GM12878 (cell line): Measurements from ENCODE around the gene N4BP2. TPM values are rescaled to one million over a fixed set of nuclear protein-coding genes. Genes with fewer than 3 reads are reported as not detected.

Experiments used
- ASH2L ChIP-seq: fragments of 300-600, 200-600 bp; sonication (generic); IDR thresholded peaks from 2 replicates; pipeline ENCODE4 v1.6.1; 2017; ENCODE audit warnings: low read depth, mild to moderate bottlenecking, borderline replicate concordance
- CBFB ChIP-seq: IDR thresholded peaks from 2 replicates; pipeline ENCODE4 v1.6.1; 2016; ENCODE audit warnings: antibody characterized with exemption, low read depth
- CREM ChIP-seq: IDR thresholded peaks from 2 replicates; pipeline ENCODE4 v1.6.1; 2014; ENCODE audit warnings: antibody characterized with exemption, low read depth
- CTCF ChIP-seq, 3 experiments: IDR thresholded peaks in 2 of 3; conservative IDR thresholded peaks in 1 of 3; 2 replicates each; pipeline ENCODE4 v1.5.1; 2011; ENCODE audit warnings: low read depth in 3 of 3, low read length in 3 of 3, mild to moderate bottlenecking in 3 of 3, control low read depth in 2 of 3, moderate library complexity in 2 of 3, inconsistent platforms in 1 of 3, mixed read lengths in 1 of 3; ENCODE audit not compliant: control insufficient read depth in 2 of 3, insufficient read depth in 1 of 3; ENCODE audit errors: extremely low read depth in 1 of 3
- ELK1 ChIP-seq: IDR thresholded peaks from 2 replicates; pipeline ENCODE4 v1.6.1; 2012; ENCODE audit warnings: low read depth, low read length, improper control_type of control experiment
- IRF3 ChIP-seq: fragments of 450-650 bp; IDR thresholded peaks from 2 replicates; pipeline ENCODE4 v1.6.1; 2014; ENCODE audit warnings: mild to moderate bottlenecking
- MEF2B ChIP-seq: fragments of 450-650 bp; IDR thresholded peaks from 2 replicates; pipeline ENCODE4 v1.6.1; 2018; ENCODE audit warnings: mild to moderate bottlenecking, moderate library complexity; ENCODE audit not compliant: partially characterized antibody, poor library complexity, severe bottlenecking
- MXI1 ChIP-seq: fragments of 150-350 bp; IDR thresholded peaks from 2 replicates; pipeline ENCODE4 v1.6.1; 2011; ENCODE audit warnings: low read depth, mild to moderate bottlenecking, inconsistent platforms, low read length, improper control_type of control experiment
- NBN ChIP-seq: fragments of 450-650 bp; IDR thresholded peaks from 2 replicates; pipeline ENCODE4 v1.6.1; 2016
- NFXL1 ChIP-seq: fragments of 450-650 bp; IDR thresholded peaks from 2 replicates; pipeline ENCODE4 v1.6.1; 2017; ENCODE audit warnings: antibody characterized with exemption, mild to moderate bottlenecking, borderline replicate concordance
- NRF1 ChIP-seq: conservative IDR thresholded peaks from 2 replicates; pipeline ENCODE4 v1.6.1; 2011; ENCODE audit warnings: mild to moderate bottlenecking, low read depth, low read length, improper control_type of control experiment
- POLR2A ChIP-seq: IDR thresholded peaks from 2 replicates; pipeline ENCODE4 v1.6.1; 2011; ENCODE audit warnings: low read depth, mild to moderate bottlenecking, low read length
- RAD51 ChIP-seq: fragments of 450-650 bp; IDR thresholded peaks from 2 replicates; pipeline ENCODE4 v1.6.1; 2016; ENCODE audit warnings: moderate library complexity, mild to moderate bottlenecking, inconsistent platforms
- SMAD1 ChIP-seq: fragments of 450-650 bp; IDR thresholded peaks from 2 replicates; pipeline ENCODE4 v1.6.1; 2018; ENCODE audit warnings: mild to moderate bottlenecking, low read depth; ENCODE audit not compliant: partially characterized antibody
- TCF7 ChIP-seq: IDR thresholded peaks from 2 replicates; pipeline ENCODE4 v1.6.1; 2014; ENCODE audit warnings: antibody characterized with exemption, borderline replicate concordance
- USF1 ChIP-seq: IDR thresholded peaks from 2 replicates; pipeline ENCODE4 v1.6.1; 2011; ENCODE audit warnings: borderline replicate concordance, low read depth, mild to moderate bottlenecking, moderate library complexity, mixed read lengths, low read length; ENCODE audit not compliant: insufficient read depth; ENCODE audit errors: extremely low read length
- WRNIP1 ChIP-seq: IDR thresholded peaks from 2 replicates; pipeline ENCODE4 v1.6.1; 2011; ENCODE audit warnings: low read depth, low read length, improper control_type of control experiment, borderline replicate concordance
- ZNF687 ChIP-seq: fragments of 450-650 bp; IDR thresholded peaks from 2 replicates; pipeline ENCODE4 v1.6.1; 2017; ENCODE audit warnings: mild to moderate bottlenecking, moderate library complexity
- ZZZ3 ChIP-seq: IDR thresholded peaks from 2 replicates; pipeline ENCODE4 v1.6.1; 2011; ENCODE audit warnings: low read depth; ENCODE audit not compliant: control insufficient read depth, insufficient read length
- polyA plus RNA-seq, 11 experiments: library from polyadenylated mRNA; depleted of rRNA in 4 of 11; unstranded in 6 of 11; stranded (reverse) in 5 of 11; fragments of >200 nt; fragmentation: Nextera tagmentation in 4 of 11; fragmentation: Illumina TruSeq in 1 of 11; extraction: Ambion mirVana in 4 of 11; extraction: Trizol in 1 of 11; gene quantifications; 1 replicate in 1 of 11; 2 replicates in 10 of 11; pipeline versions ENCODE4 v1.2.1 to v1.2.3, GENCODE V29; 2011 to 2016; ENCODE audit warnings: inconsistent platforms in 2 of 11, missing spikeins in 2 of 11, low read depth in 1 of 11
- total RNA-seq, 4 experiments: library from RNA; depleted of rRNA in 3 of 4; stranded (reverse); fragments of >200 nt in 3 of 4; fragmentation: Illumina TruSeq in 1 of 4; extraction: Trizol in 1 of 4; gene quantifications; 2 replicates each; pipeline versions ENCODE4 v1.2.1 to v1.2.3, GENCODE V29; 2013 to 2021
- TF ChIP-seq, protein P1 (sequence below): IDR thresholded peaks from 2 replicates; pipeline ENCODE4 v1.6.1; 2011; ENCODE audit warnings: low read depth, low read length, improper control_type of control experiment, borderline replicate concordance

Gene N4BP2
- total and polyA plus RNA-seq, 10 of the 15 experiments (the other 5 are each of a cell fraction or from before 2014, with no cell fraction given): 2.3 to 18.7 (median 10.0) TPM

DNA sequence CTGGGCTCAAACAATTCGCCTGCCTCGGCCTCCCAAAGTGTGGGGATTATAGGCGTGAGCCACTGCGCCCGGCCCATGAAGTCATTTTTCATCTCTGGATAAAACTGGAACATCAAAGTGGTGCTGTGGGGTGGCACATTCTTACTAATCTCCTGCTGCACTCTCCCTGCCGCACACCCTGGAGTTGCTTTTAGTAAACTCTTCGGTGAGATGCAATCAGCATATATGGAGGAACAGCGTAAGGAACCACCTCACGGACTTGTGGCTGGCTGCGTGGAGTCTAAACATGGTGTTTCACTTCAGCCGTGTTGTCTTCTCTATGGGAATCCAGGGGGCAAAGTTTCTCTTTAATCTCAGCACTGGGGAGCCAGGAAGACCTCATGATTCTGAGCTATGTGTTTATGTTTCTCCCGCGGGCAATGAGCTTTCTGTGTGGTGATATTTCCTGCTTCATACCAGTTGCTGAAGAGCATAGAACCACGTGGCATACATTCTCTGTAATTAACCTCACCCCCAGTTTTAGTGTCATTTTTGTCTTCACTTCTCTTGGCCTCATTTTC, 138.0 kb downstream of the N4BP2 start (continued):
- no peak for TF ChIP-seq WRNIP1
- no peak for TF ChIP-seq NRF1
- TF ChIP-seq SMAD1: peak; percentile 58
- peak; percentile 35 for TF ChIP-seq MEF2B
- TF ChIP-seq ASH2L: no peak
- no peak for TF ChIP-seq USF1
- TF ChIP-seq, protein P1, sequence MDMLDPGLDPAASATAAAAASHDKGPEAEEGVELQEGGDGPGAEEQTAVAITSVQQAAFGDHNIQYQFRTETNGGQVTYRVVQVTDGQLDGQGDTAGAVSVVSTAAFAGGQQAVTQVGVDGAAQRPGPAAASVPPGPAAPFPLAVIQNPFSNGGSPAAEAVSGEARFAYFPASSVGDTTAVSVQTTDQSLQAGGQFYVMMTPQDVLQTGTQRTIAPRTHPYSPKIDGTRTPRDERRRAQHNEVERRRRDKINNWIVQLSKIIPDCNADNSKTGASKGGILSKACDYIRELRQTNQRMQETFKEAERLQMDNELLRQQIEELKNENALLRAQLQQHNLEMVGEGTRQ: peak; percentile 41; the same call in 1 of the 2 replicates
- TF ChIP-seq CREM: 0 out of 2 replicates have a peak, but pooled peaks have one; percentile 38
- no peak; the same call in 1 of the 2 replicates for TF ChIP-seq NBN
- no peak for TF ChIP-seq NFXL1
- TF ChIP-seq IRF3: no peak
- peak; percentile 73 for TF ChIP-seq POLR2A
- no peak for TF ChIP-seq CTCF (IDR thresholded peaks at IDR 0.05 in 2 of 3, conservative IDR thresholded peaks at IDR 0.05 in 1 of 3; ENCODE audit: control insufficient read depth in 2 of 3, extremely low read depth in 1 of 3, insufficient read depth in 1 of 3, low read depth in 3 of 3, low read length in 3 of 3)
- TF ChIP-seq RAD51: peak; percentile 90
- no peak for TF ChIP-seq ZZZ3
- peak; percentile 91 for TF ChIP-seq ZNF687
- 0 out of 2 replicates have a peak, but pooled peaks have one; percentile 36 for TF ChIP-seq TCF7
- TF ChIP-seq MXI1: peak; percentile 97
- TF ChIP-seq CBFB: peak; percentile 69; the same call in 1 of the 2 replicates
- TF ChIP-seq ELK1: no peak
